ENCODE data around the gene NT5DC1. TPM values are rescaled to one million over a fixed set of nuclear protein-coding genes. Genes with fewer than 3 reads are reported as not detected.
A peak's percentile ranks its signal among the peaks of the same experiment; 100 is the strongest.

Gene NT5DC1
- total RNA-seq, 1 experiment from 2014 or later, result 37.7 TPM

DNA sequence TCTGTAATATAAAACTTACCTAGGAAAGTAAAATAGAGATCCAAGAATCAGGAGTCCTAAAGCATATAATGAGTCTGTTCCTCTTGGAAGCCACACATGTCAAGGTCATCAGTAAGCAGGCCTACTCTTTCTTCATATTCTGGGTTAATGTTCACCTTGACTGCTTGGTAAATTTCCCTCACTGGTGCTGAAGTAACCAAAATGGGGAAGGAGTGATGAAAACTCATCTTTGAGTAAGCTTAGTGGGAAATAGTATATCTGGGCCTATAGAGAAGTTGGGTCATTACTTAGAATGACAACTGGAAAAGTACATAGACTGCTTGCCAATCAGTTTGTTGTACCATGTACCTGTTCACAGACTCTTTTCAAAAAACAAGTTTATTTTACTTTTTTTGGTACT is 146.6 kb downstream of the NT5DC1 start:
- in situ Hi-C loops (cut with HindIII; ENCODE audit: low pct_unique_long_range_greater_than_20kb, low sequenced_read_pairs), result no loop called here

DNA sequence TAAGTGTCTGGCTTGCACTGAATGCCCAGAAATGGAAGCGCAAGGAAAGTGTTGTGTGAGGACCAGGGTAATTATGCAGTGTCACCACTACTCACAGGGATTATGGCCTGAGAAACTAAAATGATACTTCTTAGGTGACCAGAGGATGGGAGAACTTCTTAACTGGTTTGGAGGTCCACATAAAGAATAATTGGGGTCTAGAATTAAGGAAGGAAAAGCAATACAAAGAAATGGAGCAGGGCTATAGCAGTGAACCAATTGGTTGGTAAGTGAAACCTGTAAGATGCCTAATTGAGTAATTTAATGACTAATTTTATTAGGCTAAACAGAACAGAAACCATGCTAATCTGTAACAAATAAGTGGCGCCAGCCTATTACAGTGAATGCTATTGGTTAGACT is 147.9 kb downstream of the NT5DC1 start:
- DNase-seq (ENCODE audit: low read depth, low spot score), result no peak
- in situ Hi-C loops (cut with HindIII; ENCODE audit: low pct_unique_long_range_greater_than_20kb, low sequenced_read_pairs), result no loop called here

More for the DNA sequence above, 146.6 kb downstream of the NT5DC1 start:
- no peak for DNase-seq (ENCODE audit: low read depth, low spot score)

DNA sequence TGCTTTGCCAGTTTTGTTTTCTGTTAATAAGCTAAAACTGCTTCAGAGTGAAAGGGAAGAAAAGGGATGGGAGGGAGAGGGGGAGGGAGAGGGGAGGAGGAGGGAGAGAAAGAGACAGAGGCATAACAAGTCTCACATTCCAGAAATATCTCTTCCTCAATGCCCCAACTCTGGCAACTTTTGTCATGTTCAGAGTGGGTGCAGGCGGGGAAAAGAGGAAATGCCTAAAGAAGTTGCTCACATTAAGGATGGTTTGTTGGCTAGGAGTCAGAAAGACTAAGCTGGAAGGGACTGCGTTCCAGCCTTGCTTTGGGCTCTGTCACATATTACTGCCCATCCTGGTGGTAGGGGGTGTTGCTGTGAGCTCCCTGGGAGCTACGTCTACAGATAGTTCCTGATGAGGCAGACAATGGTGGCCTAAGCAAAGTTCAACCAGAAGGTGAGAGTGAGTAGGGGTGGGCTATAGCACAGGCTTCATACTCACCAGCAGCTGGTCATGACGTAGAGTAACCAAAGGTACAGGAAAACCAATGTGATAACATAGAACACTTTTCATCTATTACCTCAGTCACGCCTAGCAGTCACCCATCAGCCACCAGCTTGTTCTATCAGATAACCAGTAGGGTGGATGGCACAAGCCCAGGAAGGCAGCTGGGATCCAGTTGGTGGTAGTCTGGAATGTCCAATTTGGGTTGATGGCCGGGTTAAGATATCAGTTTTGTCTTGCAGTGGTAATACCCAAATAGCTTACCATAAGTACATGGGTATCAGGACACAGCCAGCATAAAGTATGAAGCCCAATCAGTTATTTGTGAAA is 151.1 kb downstream of the NT5DC1 start:
- in situ Hi-C loops (cut with HindIII; ENCODE audit: low pct_unique_long_range_greater_than_20kb, low sequenced_read_pairs), result no loop called here
- DNase-seq (ENCODE audit: low read depth, low spot score), result no peak

- no peak for DNase-seq (ENCODE audit: low read depth, low spot score)
- in situ Hi-C loops (cut with HindIII; ENCODE audit: low pct_unique_long_range_greater_than_20kb, low sequenced_read_pairs), result no loop called here
These were observed 152.5 kb downstream of the NT5DC1 start for GRCh38 chr6:116253188-116253504.

DNA sequence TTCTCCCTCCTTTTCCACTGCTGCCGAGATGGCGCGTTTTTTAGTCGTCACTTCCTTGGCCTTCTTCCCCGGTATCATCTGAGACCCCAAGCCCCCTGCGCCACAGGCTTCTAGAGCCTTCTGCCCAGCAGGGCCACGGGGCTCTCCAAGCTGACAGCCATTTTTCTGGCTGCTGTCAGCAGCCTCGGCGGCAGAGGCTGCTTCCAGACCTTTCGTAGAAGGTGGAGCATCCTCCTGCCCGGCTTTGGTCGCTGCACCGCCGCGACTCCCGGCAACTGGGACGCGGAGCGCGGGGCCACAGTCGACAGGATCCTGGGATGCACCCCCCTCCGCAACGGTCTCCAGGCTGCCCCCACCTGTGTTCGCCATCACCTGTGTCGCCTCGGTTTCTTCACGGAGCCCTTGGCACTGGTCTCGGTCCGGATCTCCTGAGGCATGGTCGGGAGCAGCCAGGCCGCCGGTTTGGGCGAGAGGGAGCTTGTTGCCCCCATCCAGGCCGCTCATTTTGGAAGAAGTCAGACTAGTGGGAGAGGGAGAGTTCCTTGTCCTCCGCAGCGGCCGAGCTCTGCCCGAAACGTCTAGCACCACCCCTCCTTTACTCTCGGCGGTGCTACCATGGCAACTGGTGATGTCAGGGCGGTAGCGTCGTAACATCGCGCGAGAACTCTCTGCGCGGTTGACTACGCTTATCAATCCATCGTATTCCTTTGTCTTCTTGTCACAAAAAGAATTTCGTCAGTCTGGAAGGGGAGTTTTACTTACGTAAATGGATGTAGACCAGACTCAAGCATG is 153.0 kb downstream of the NT5DC1 start, which contains the start of gene TSPYL4:
Gene TSPYL4 (minus strand): TSS at position 571 of the 792 bp plus-strand sequence. CDS start 67 bp downstream, at position 504.
- DNase-seq (ENCODE audit: low read depth, low spot score), result peak; percentile 92
- in situ Hi-C loops (cut with HindIII; ENCODE audit: low pct_unique_long_range_greater_than_20kb, low sequenced_read_pairs), result no loop called here

GRCh38 chr6:116254297-116255056 is 153.8 kb downstream of the NT5DC1 start:
- in situ Hi-C loops (cut with HindIII; ENCODE audit: low pct_unique_long_range_greater_than_20kb, low sequenced_read_pairs), result no loop called here
- no peak for DNase-seq (ENCODE audit: low read depth, low spot score)

GRCh38 chr6:116255246-116255800 is 154.7 kb downstream of the NT5DC1 start:
- in situ Hi-C loops (cut with HindIII; ENCODE audit: low pct_unique_long_range_greater_than_20kb, low sequenced_read_pairs), result no loop called here
- DNase-seq (ENCODE audit: low read depth, low spot score), result no peak

DNA sequence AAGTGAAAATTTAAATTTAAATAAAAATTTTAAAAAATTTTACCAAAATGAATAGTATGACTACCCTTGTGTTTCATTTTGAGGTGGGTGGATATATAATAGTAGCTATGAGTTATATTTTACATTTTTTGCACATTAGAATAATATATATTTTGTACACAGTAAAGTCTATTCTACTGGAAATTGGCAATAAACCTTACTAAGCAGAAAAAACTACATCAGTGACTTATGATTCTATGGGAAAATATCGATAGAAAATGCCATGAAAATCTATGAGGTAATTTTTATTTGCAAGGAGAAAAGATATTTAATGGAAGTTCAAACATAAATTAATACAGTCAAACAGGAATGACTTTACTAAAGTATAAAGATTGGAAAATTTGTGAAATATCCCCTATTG is 156.0 kb downstream of the NT5DC1 start:
- no peak for DNase-seq (ENCODE audit: low read depth, low spot score)
- in situ Hi-C loops (cut with HindIII; ENCODE audit: low pct_unique_long_range_greater_than_20kb, low sequenced_read_pairs), result no loop called here

- in situ Hi-C loops (cut with HindIII; ENCODE audit: low pct_unique_long_range_greater_than_20kb, low sequenced_read_pairs), result no loop called here
- no peak for DNase-seq (ENCODE audit: low read depth, low spot score)
These were observed 157.9 kb downstream of the NT5DC1 start for GRCh38 chr6:116258520-116258919.

DNA sequence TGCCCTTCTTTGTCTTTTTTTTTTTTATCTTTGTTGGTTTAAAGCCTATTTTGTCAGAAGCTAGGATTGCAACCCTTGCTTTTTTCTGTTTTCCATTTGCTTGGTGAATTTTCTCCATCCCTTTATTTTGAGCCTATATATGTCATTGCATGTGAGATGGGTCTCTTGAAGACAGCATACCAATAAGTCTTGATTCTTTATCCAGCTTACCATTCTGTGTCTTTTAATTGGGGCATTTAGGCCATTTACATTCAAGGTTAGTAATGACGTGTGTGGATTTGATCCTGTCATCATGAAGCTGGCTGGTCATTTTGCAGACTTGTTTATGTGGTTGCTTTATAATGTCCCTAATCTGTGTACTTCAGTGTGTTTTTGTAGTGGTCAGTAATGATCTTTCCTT is 162.7 kb downstream of the NT5DC1 start:
- in situ Hi-C loops (cut with HindIII; ENCODE audit: low pct_unique_long_range_greater_than_20kb, low sequenced_read_pairs), result no loop called here
- DNase-seq (ENCODE audit: low read depth, low spot score), result no peak

DNA sequence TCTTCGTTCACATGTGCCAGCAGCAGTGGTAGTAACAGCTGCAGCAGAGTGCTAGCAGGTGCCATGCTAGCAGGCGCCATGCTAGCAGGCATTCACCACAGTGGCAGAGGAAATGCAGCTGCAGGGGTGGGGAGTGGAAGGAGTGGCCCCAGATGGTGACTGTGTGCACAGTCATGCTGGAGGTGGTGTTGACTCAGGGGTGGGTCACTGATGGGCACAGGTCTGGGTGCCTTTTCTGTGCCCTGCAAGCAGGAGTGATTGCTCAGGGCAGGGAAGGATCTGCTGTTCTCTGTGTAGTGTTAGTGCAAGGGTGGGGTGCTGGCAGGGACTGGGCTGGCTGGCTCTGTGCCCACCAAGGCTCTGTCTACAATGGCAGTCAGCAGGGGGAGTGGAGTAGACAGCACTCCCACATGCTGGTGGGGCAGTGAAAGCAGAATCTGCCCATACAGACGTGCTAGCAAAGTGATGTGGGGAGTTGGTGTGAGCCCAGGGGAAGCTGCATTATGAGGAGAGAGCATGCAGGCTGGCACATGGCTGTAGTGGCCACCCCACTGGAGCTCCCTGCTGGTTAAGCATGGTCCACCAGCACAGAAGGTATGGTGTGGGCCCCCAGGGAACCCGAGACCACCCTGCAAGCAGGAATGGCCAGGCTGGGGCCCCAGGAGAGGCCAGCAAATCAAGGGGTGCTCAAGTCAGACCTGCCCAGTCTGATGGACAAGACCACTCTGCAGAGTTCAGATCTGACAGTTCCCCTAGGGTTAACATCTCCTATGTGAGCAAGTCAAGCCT is 164.6 kb downstream of the NT5DC1 start:
- in situ Hi-C loops (cut with HindIII; ENCODE audit: low pct_unique_long_range_greater_than_20kb, low sequenced_read_pairs), result no loop called here
- DNase-seq (ENCODE audit: low read depth, low spot score), result no peak

- in situ Hi-C loops (cut with HindIII; ENCODE audit: low pct_unique_long_range_greater_than_20kb, low sequenced_read_pairs), result no loop called here
- DNase-seq (ENCODE audit: low read depth, low spot score), result no peak
These were observed 166.2 kb downstream of the NT5DC1 start for GRCh38 chr6:116266803-116267202.

- DNase-seq (ENCODE audit: low read depth, low spot score), result no peak
- in situ Hi-C loops (cut with HindIII; ENCODE audit: low pct_unique_long_range_greater_than_20kb, low sequenced_read_pairs), result no loop called here
These were observed 167.4 kb downstream of the NT5DC1 start for GRCh38 chr6:116267836-116268588.

DNA sequence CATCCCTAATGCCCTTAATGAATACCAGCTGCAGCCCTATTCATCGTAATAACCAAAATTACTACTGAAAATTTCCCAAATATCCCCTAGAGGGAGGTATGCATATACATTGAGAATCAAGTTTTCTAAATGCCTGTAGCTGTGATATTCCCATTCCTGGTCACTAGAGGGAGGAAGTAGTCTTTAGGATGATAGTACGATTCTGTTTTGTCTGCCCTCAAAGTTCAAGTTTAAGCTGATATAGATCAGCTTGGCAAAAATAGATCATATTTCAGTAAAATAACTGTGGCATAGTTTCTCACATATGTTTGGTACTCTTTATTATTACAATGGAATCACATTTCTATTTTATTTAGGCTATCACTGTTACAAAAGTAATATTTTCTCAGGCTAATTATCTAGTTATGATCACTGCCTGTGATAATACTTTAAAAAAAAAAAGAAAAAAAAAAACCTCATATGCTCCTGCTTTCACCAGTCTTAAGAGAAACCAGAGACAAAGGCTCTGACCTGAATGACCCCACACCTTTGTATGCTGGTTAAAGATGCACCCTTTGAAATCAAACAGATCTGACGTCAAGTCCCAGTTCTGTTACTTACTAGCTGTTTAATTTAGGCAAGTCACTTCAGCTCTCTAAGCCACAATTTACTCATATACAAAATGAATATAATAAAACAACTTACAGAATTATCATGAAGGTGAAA is 168.1 kb downstream of the NT5DC1 start:
- in situ Hi-C loops (cut with HindIII; ENCODE audit: low pct_unique_long_range_greater_than_20kb, low sequenced_read_pairs), result no loop called here
- peak; percentile 85 for DNase-seq (ENCODE audit: low read depth, low spot score)

- in situ Hi-C loops (cut with HindIII; ENCODE audit: low pct_unique_long_range_greater_than_20kb, low sequenced_read_pairs), result no loop called here
These were observed 170.6 kb downstream of the NT5DC1 start for GRCh38 chr6:116271149-116271708.

GRCh38 chr6:116277124-116277523 is 176.5 kb downstream of the NT5DC1 start:
- in situ Hi-C loops (cut with HindIII; ENCODE audit: low pct_unique_long_range_greater_than_20kb, low sequenced_read_pairs), result no loop called here
- DNase-seq (ENCODE audit: low read depth, low spot score), result no peak

More at GRCh38 chr6:116271149-116271708, 170.6 kb downstream of the NT5DC1 start:
- no peak for DNase-seq (ENCODE audit: low read depth, low spot score)
